Measurements from ENCODE around the gene PMEL. TPM values are rescaled to one million over a fixed set of nuclear protein-coding genes. Genes with fewer than 3 reads are reported as not detected.

Gene PMEL
- total and polyA plus RNA-seq, 9 of the 15 experiments (the other 6 are each of a cell fraction or from before 2014, with no cell fraction given) = 0.36 to 2.0 (median 0.98) TPM

DNA sequence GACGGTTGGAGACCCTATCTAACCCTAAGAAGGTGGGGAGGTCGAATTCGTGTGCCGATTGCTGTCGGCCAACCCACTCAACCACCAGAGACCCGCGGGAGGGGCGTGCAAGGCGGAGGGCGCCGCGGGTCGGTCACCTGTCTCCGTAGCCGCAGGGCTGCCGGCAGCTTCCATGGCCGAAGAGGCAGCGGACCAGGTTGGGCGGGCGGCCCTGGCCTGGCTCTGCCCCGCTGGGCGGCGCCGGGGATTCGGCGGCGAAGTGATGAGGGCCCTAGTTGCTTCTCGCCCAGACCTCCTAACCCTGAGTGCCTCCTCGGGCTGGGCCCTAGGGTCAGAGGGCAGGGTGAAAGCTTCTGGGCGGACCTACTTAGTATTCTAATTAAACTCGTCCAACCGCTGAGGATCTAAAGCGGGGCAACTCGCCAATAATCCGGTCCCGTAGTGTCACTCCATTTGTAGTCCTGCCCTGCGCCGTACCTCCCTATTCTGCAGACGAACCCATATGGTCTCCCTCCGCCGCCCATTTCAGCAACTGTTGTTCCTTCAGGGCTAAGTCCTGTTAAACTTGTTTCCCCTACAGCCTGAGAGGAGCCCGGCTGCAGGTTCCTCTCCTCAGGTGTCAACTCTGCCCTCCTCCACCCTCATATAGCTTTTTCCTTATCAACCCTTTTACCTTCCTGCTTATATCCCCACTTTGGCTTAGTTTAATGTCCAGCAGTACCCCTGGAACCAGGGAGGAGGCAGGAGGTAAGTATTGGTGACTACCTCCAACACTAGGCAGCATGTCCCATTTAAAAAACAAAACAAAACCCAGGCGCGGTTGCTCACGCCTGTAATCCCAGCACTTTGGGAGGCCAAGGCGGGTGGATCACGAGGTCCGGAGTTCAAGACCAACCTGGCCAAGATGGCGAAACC is 38.0 kb downstream of the PMEL start, which contains the start of gene PYM1 (continued):
- TF ChIP-seq, protein P1, sequence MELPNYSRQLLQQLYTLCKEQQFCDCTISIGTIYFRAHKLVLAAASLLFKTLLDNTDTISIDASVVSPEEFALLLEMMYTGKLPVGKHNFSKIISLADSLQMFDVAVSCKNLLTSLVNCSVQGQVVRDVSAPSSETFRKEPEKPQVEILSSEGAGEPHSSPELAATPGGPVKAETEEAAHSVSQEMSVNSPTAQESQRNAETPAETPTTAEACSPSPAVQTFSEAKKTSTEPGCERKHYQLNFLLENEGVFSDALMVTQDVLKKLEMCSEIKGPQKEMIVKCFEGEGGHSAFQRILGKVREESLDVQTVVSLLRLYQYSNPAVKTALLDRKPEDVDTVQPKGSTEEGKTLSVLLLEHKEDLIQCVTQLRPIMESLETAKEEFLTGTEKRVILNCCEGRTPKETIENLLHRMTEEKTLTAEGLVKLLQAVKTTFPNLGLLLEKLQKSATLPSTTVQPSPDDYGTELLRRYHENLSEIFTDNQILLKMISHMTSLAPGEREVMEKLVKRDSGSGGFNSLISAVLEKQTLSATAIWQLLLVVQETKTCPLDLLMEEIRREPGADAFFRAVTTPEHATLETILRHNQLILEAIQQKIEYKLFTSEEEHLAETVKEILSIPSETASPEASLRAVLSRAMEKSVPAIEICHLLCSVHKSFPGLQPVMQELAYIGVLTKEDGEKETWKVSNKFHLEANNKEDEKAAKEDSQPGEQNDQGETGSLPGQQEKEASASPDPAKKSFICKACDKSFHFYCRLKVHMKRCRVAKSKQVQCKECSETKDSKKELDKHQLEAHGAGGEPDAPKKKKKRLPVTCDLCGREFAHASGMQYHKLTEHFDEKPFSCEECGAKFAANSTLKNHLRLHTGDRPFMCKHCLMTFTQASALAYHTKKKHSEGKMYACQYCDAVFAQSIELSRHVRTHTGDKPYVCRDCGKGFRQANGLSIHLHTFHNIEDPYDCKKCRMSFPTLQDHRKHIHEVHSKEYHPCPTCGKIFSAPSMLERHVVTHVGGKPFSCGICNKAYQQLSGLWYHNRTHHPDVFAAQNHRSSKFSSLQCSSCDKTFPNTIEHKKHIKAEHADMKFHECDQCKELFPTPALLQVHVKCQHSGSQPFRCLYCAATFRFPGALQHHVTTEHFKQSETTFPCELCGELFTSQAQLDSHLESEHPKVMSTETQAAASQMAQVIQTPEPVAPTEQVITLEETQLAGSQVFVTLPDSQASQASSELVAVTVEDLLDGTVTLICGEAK (IDR thresholded peaks at IDR 0.05) = peak; percentile 52
- TF ChIP-seq, protein P1 (CRISPR knock-in tag; IDR thresholded peaks at IDR 0.05) = no peak
- TF ChIP-seq MEF2A (IDR thresholded peaks at IDR 0.05; ENCODE audit: control insufficient read depth, low read depth, low read length) (no peak), NELFE (IDR thresholded peaks at IDR 0.05; ENCODE audit: insufficient read depth, insufficient read length) (no peak), FUS (optimal IDR thresholded peaks at IDR 0.05; ENCODE audit: low read depth, low read length) (no peak), KLF6 (CRISPR knock-in tag; IDR thresholded peaks at IDR 0.05; ENCODE audit: borderline replicate concordance) (no peak), ARID1B (IDR thresholded peaks at IDR 0.05) (peak; percentile 46; the same call in 1 of the 2 replicates), HOXB6 (CRISPR knock-in tag; IDR thresholded peaks at IDR 0.05; ENCODE audit: borderline replicate concordance) (no peak), ZEB2 (IDR thresholded peaks at IDR 0.05) (no peak; the same call in 1 of the 2 replicates), TEAD2 (tag; IDR thresholded peaks at IDR 0.05) (no peak)
- TF ChIP-seq, protein P2, sequence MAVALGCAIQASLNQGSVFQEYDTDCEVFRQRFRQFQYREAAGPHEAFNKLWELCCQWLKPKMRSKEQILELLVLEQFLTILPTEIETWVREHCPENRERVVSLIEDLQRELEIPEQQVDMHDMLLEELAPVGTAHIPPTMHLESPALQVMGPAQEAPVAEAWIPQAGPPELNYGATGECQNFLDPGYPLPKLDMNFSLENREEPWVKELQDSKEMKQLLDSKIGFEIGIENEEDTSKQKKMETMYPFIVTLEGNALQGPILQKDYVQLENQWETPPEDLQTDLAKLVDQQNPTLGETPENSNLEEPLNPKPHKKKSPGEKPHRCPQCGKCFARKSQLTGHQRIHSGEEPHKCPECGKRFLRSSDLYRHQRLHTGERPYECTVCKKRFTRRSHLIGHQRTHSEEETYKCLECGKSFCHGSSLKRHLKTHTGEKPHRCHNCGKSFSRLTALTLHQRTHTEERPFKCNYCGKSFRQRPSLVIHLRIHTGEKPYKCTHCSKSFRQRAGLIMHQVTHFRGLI (CRISPR knock-in tag; IDR thresholded peaks at IDR 0.05) = no peak
- TF ChIP-seq, protein P3, sequence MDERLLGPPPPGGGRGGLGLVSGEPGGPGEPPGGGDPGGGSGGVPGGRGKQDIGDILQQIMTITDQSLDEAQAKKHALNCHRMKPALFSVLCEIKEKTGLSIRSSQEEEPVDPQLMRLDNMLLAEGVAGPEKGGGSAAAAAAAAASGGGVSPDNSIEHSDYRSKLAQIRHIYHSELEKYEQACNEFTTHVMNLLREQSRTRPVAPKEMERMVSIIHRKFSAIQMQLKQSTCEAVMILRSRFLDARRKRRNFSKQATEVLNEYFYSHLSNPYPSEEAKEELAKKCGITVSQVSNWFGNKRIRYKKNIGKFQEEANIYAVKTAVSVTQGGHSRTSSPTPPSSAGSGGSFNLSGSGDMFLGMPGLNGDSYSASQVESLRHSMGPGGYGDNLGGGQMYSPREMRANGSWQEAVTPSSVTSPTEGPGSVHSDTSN (CRISPR knock-in tag; IDR thresholded peaks at IDR 0.05; ENCODE audit: low read depth) = no peak
- TF ChIP-seq, protein P3 (tag; conservative IDR thresholded peaks at IDR 0.05; ENCODE audit: low read depth) = peak; percentile 47; the same call in 1 of the 2 replicates
